GM06990 (cell line): ENCODE data around the gene SSC4D.

Source experiments
- DNase-seq: peaks from one replicate; pipeline ENCODE4 v3.0.0-alpha.2; 2011; ENCODE audit not compliant: insufficient read length; ENCODE audit errors: extremely low read depth
- H3K27me3 ChIP-seq: replicated peaks from 2 replicates; pipeline ENCODE4 v1.6.0; 2011; ENCODE audit warnings: low read length; ENCODE audit not compliant: control insufficient read depth, insufficient read depth
- H3K36me3 ChIP-seq: 2 replicates; pipeline ENCODE4 v1.5.1; 2011; ENCODE audit warnings: low read length; ENCODE audit not compliant: control insufficient read depth, insufficient read depth
- H3K4me3 ChIP-seq: replicated peaks from 2 replicates; pipeline ENCODE4 v1.5.1; 2011; ENCODE audit warnings: low read depth, mild to moderate bottlenecking, control low read depth, low read length
- TF ChIP-seq, protein P1 (sequence below): IDR thresholded peaks from 2 replicates; pipeline ENCODE4 v1.5.1; 2011; ENCODE audit warnings: low read length, control low read depth, mild to moderate bottlenecking, inconsistent platforms; ENCODE audit not compliant: insufficient read depth, poor library complexity, severe bottlenecking

SSC4D gene

DNA sequence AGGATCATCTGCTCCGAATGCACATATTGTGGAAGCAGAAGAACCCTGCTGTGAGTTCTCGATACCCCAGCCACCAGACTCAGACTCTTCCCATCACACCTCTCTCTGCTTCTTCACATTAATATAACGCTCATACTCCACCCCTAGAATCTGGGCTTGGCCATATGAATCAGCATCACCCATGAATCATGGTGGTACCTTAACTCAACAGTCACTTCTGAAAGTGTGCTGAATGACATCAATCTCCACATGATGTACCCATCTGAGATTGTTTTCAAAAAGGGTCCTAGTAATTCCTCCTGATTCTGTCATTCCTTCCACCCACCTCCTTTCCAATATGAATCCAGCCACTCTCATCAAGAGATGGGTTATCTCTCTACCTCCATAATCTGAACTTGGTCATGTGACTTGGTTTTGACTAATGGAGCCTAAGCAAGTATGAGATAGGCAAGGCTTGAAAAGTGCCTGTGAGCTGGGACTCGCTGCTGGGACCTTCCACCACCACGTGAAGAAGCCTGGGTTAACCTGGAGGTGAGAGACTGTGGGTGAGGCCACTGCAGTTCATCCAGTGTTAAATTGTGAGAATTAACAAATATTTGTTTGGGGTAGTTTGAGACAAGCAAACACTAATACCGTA is 66.1 kb downstream of the SSC4D start:
- DNase-seq = no peak
- TF ChIP-seq, protein P1, sequence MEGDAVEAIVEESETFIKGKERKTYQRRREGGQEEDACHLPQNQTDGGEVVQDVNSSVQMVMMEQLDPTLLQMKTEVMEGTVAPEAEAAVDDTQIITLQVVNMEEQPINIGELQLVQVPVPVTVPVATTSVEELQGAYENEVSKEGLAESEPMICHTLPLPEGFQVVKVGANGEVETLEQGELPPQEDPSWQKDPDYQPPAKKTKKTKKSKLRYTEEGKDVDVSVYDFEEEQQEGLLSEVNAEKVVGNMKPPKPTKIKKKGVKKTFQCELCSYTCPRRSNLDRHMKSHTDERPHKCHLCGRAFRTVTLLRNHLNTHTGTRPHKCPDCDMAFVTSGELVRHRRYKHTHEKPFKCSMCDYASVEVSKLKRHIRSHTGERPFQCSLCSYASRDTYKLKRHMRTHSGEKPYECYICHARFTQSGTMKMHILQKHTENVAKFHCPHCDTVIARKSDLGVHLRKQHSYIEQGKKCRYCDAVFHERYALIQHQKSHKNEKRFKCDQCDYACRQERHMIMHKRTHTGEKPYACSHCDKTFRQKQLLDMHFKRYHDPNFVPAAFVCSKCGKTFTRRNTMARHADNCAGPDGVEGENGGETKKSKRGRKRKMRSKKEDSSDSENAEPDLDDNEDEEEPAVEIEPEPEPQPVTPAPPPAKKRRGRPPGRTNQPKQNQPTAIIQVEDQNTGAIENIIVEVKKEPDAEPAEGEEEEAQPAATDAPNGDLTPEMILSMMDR = no peak
- Histone ChIP-seq H3K4me3 (no peak overlapping the region), H3K27me3 (no peaks in the 10 kb centered on the region), H3K36me3 (peaks cover 22% of the 10 kb centered on the region)

DNA sequence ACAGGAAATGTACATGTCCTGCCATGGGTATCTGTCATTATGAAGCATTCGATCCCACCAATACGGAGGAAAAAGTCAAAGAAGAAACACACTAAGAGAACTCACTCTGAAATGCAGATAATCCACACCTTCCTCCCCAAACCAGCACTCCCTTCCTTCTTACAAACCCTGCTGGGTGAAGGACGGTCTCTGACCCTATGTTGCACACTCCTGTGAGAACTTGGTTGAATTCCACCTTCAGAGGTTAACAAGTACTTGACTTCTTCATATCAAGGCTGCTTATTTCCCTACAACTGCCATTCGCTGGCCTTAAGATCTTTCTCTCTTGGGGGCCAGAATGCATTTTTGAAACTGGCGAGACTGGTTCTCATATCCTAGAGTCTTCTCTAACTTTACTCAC is 67.3 kb downstream of the SSC4D start:
- peaks cover 23% of the 10 kb centered on the region for H3K36me3 ChIP-seq
- H3K27me3 ChIP-seq = no peaks in the 10 kb centered on the region
- H3K4me3 ChIP-seq = no peak overlapping the region
- TF ChIP-seq, protein P1 = no peak
- DNase-seq = no peak

DNA sequence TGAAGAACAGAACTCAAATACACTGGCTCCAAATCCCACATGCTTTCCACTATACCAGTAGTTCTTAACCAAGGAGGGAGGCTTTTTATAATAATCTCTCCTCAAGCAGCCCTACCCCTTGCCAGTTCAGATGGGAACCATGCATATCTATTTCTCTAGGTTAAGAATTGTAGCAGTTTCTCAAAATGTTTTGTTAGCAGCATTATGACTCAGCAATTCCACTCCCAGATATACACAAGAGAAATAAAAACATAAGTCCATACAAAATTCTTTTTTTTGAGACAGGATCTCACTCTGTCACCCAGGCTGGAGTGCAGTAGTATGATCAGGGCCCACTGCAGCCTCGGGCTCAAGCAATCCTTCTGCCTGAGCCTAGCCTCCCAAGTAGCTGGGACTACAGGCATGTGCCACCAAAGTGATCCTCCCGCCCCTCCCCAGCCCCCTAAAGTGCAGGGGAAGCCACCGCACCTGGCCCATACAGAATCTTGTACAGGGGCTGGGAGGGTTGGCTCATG is 68.8 kb downstream of the SSC4D start:
- TF ChIP-seq, protein P1 = no peak
- H3K4me3 ChIP-seq = no peak overlapping the region
- H3K36me3 ChIP-seq = peaks cover 12% of the 10 kb centered on the region
- no peaks in the 10 kb centered on the region for H3K27me3 ChIP-seq
- DNase-seq = no peak
